ENCODE measurements around the gene COA1.

- TF ChIP-seq EZH2 (IDR thresholded peaks at IDR 0.05; ENCODE audit: low read length) (no peak), CTCF (optimal IDR thresholded peaks at IDR 0.05 in 1 of 3, IDR thresholded peaks at IDR 0.05 in 1 of 3, conservative IDR thresholded peaks at IDR 0.05 in 1 of 3; ENCODE audit: extremely low read depth in 1 of 3, insufficient read depth in 2 of 3, low read length in 3 of 3) (no peak)
Observed at GRCh38 chr7:43693687-43694398, 35.5 kb downstream of the COA1 start.
